Measurements from ENCODE around the gene KCTD13. TPM values are rescaled to one million over a fixed set of nuclear protein-coding genes. Genes with fewer than 3 reads are reported as not detected.
"Not testable (repeated sequence)": the region's sequence is repeated elsewhere in the genome, so short reads cannot be mapped to it uniquely, and the experiment has no call there.

KCTD13 gene
- total RNA-seq, 2 donors from 2014 or later: 14.3 to 49.1 TPM

DNA sequence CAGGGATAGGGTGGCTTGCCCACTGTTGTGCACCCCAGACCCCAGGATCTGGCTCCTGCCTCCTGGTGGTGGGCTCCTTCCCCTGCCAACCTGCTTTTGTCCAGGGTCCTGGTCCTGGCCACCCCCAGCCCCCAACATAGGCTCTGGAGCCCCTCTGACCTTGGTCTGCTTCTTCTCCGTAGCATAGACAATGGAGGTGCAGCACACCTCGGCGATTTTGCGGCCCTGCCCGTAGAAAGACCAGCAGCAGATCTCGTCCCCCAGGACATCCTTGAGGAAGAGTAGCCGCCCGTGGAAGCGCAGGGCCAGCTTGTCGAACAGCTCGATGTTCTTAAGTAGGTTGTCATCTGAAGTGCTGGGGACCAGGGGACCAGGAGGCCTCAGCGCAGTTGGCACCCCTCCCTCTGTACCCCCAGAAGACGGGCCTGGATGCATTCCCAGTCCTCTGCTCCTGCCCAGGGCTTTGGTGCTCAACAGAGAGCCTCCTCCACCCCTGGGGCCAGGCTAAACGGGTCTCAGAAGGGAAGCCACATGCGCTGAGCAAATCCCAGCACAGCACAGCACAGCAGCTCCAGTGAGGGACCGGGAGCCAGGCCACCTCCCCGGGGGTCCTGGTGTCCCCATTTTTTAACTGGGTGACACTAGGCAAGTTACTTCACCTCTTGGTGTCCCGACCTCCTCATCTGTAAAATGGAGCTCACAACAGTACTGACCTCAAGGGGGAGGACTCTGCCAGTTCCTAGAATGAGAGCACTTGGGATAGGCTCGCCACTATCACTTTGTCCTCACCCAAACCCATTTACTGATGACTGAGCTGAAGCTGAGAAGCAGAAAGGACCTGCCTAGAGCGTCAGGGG, 15.0 kb downstream of the KCTD13 start:
- ATAC-seq: no peak
- Histone ChIP-seq H3K4me1 (no peaks in the 10 kb centered on the region), H3K9me3 (no peaks in the 10 kb centered on the region), H3K27me3 (no peaks in the 10 kb centered on the region), H3K36me3 (replicated peaks in 1 of 2; ENCODE audit: insufficient read depth in 1 of 2, low read depth in 2 of 2) (peaks cover 0 to 2% of the 10 kb centered on the region in 2 donors), H3K27ac (no peak overlapping the region), H3K4me3 (no peak overlapping the region)
- TF ChIP-seq, protein P1, sequence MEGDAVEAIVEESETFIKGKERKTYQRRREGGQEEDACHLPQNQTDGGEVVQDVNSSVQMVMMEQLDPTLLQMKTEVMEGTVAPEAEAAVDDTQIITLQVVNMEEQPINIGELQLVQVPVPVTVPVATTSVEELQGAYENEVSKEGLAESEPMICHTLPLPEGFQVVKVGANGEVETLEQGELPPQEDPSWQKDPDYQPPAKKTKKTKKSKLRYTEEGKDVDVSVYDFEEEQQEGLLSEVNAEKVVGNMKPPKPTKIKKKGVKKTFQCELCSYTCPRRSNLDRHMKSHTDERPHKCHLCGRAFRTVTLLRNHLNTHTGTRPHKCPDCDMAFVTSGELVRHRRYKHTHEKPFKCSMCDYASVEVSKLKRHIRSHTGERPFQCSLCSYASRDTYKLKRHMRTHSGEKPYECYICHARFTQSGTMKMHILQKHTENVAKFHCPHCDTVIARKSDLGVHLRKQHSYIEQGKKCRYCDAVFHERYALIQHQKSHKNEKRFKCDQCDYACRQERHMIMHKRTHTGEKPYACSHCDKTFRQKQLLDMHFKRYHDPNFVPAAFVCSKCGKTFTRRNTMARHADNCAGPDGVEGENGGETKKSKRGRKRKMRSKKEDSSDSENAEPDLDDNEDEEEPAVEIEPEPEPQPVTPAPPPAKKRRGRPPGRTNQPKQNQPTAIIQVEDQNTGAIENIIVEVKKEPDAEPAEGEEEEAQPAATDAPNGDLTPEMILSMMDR (IDR thresholded peaks at IDR 0.05): no peak
- WGBS, 2 donors: 86% methylated on average over 20 of the region's 20 CpGs; no CpG with 5 or more reads in 1 of the 2 donors
- no peak for DNase-seq
- intact Hi-C loops (cut with DNase I): no loop called here

DNA sequence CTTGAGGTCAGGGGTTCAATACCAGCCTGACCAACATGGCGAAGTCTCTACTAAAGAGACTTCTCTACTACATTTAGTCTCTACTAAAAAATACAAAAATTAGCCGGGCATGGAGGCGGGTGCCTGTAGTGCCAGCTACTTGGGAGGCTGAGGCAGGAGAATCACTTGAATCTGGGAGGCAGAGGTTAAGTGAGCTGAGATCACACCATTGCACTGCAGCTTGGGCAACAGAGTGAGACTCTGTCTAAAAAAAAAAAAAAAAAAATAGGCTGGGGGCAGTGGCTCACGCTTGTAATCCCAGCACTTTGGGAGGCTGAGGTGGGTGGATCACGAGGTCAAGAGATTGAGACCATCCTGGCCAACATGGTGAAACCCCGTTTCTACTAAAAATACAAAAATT, 16.2 kb downstream of the KCTD13 start:
- H3K4me3 ChIP-seq; DNase-seq; H3K9me3 ChIP-seq; H3K27ac ChIP-seq; H3K27me3 ChIP-seq; H3K4me1 ChIP-seq; H3K36me3 ChIP-seq (replicated peaks in 1 of 2; ENCODE audit: insufficient read depth in 1 of 2, low read depth in 2 of 2); ATAC-seq: not testable (repeated sequence)
- intact Hi-C loops (cut with DNase I): loop anchor here (10.0 kb wide), 1 partner anchor 95 kb away; no protein-coding TSS in a partner anchor
- WGBS, 2 donors: 77 to 81% methylated on average over 6 of the region's 6 CpGs

DNA sequence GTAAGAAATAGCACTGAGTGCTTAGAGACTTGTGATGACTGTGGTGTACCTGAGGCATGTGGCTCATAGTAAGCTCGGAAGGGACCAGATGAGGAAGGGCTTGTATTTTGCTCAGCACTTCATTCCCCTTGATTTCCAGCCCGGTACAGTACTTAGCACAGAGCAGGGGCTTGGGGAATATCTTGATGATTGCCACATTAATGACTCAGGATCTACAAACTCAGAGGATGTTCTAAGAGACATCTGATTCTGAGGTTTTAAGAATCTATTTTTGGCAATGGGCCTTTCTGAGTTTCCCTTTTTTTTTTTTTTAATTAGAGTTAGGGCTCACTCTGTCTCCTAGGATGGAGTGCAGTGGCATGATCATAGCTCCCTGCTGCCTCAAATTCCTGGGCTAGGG, 16.6 kb downstream of the KCTD13 start:
- Histone ChIP-seq H3K4me1 (no peaks in the 10 kb centered on the region), H3K27ac (no peak overlapping the region), H3K36me3 (replicated peaks in 1 of 2; ENCODE audit: insufficient read depth in 1 of 2, low read depth in 2 of 2) (no peaks in the 10 kb centered on the region), H3K27me3 (no peaks in the 10 kb centered on the region), H3K4me3 (no peak overlapping the region), H3K9me3 (no peaks in the 10 kb centered on the region)
- TF ChIP-seq, protein P1 (IDR thresholded peaks at IDR 0.05): no peak
- TF ChIP-seq POLR2A (IDR thresholded peaks at IDR 0.05): no peak
- 75 to 91% methylated on average over 2 of the region's 2 CpGs for WGBS, 2 donors
- ATAC-seq (no peak), DNase-seq (no peak)
- intact Hi-C loops (cut with DNase I): loop anchor here (10.0 kb wide), 1 partner anchor 95 kb away; no protein-coding TSS in a partner anchor

DNA sequence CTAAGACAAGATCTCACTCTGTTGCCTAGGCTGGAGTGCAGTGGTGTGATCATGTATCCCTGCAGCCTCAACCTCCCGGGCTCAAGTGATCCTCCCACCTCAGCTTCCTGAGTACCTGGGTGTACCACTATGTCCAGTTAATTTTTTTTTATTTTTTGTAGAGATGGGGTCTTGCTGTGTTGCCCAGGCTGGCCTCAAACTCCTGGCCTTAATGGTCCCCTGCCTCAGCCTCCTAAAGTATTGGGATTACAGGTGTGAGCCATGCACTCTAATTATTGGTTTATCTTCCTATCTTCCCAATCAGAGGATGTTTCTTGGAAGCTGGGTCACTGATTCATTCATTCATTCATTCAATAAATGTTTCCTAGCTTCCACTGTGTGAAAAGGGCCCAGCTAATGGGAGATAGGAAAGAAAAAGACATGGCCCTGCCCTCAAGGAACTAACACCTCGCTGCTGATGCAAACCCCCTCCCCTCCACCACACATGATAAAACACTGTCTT, 17.3 kb downstream of the KCTD13 start:
- WGBS, 2 donors: 76 to 92% methylated on average over 2 of the region's 2 CpGs
- DNase-seq (no peak), ATAC-seq (no peak)
- TF ChIP-seq POLR2A (IDR thresholded peaks at IDR 0.05): no peak
- TF ChIP-seq, protein P1 (IDR thresholded peaks at IDR 0.05): no peak
- Histone ChIP-seq H3K9me3 (no peaks in the 10 kb centered on the region), H3K36me3 (replicated peaks in 1 of 2; ENCODE audit: insufficient read depth in 1 of 2, low read depth in 2 of 2) (no peaks in the 10 kb centered on the region), H3K4me1 (no peaks in the 10 kb centered on the region), H3K4me3 (no peak overlapping the region), H3K27me3 (no peaks in the 10 kb centered on the region), H3K27ac (no peak overlapping the region)
- intact Hi-C loops (cut with DNase I): loop anchor here (10.0 kb wide), 1 partner anchor 96 kb away; no protein-coding TSS in a partner anchor

DNA sequence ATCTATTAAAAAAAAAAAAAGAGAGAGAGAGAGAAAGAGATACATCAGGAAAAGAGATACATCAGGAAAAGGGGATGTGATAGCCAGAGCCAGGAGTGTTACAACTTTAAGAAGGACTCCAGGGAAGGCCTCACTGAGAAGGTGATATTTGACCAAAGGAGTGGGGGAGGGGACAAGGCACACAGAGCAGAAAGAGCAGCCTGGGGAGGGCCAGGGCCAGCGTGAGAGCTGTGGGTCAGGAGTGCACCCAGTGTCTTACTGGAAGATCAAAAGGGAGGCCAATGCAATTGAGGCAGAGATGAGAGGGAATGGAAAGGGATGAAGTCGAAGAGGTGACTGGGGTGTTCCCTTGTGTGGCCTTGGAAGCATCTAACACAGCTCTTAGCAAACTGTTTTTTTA, 18.1 kb downstream of the KCTD13 start:
- no peaks in the 10 kb centered on the region for H3K27me3 ChIP-seq
- WGBS, 2 donors: 62 to 68% methylated on average over 2 of the region's 2 CpGs
- no peaks in the 10 kb centered on the region for H3K36me3 ChIP-seq (replicated peaks in 1 of 2; ENCODE audit: insufficient read depth in 1 of 2, low read depth in 2 of 2)
- ATAC-seq: no peak
- no peak overlapping the region for H3K27ac ChIP-seq
- no peak overlapping the region for H3K4me3 ChIP-seq
- TF ChIP-seq, protein P1 (IDR thresholded peaks at IDR 0.05): no peak
- no peak for TF ChIP-seq POLR2A (IDR thresholded peaks at IDR 0.05)
- intact Hi-C loops (cut with DNase I): loop anchor here (10.0 kb wide), 1 partner anchor 97 kb away; no protein-coding TSS in a partner anchor
- H3K9me3 ChIP-seq: no peaks in the 10 kb centered on the region
- DNase-seq: no peak
- H3K4me1 ChIP-seq: no peaks in the 10 kb centered on the region

Data from body of pancreas (tissue), 4 donors.